Central memory CD8-positive, alpha-beta T cell (primary cell): ENCODE results near the gene ATL3.
A peak's percentile ranks its signal among the peaks of the same experiment; 100 is the strongest.
"Not testable (repeated sequence)": the region's sequence is repeated elsewhere in the genome, so short reads cannot be mapped to it uniquely, and the experiment has no call there.

Source experiments
- ATAC-seq: fragments of 150-1000 bp; cut with Tn5 transposase; replicated peaks from 2 replicates; pipeline ENCODE4 v1.10.0; 2022; ENCODE audit warnings: mild to moderate bottlenecking, moderate FRiP score, moderate number of reproducible peaks; ENCODE audit not compliant: poor library complexity, severe bottlenecking; ENCODE audit errors: extremely low read depth
- DNase-seq, 2 donors: peaks; one replicate each; pipeline ENCODE4 v3.0.0; 2021; ENCODE audit warnings: low spot score in 2 of 2
- H3K27ac Mint-ChIP-seq: one replicate; pipeline ENCODE4 v1.8.0; 2022; ENCODE audit warnings: low read depth, mild to moderate bottlenecking, moderate library complexity, mixed read lengths
- H3K27me3 Mint-ChIP-seq: one replicate; pipeline ENCODE4 v1.8.0; 2022; ENCODE audit warnings: mixed read lengths
- H3K36me3 Mint-ChIP-seq: one replicate; pipeline ENCODE4 v1.8.0; 2022; ENCODE audit warnings: mild to moderate bottlenecking, moderate library complexity, mixed read lengths; ENCODE audit not compliant: insufficient read depth
- H3K4me1 Mint-ChIP-seq: one replicate; pipeline ENCODE4 v1.8.0; 2022; ENCODE audit warnings: mixed read lengths
- H3K4me3 Mint-ChIP-seq: one replicate; pipeline ENCODE4 v1.8.0; 2022; ENCODE audit warnings: mild to moderate bottlenecking, moderate library complexity, mixed read lengths
- H3K9me3 Mint-ChIP-seq: one replicate; pipeline ENCODE4 v1.8.0; 2022; ENCODE audit warnings: mixed read lengths

ATL3 gene

GRCh38 chr11:63698976-63699733 is 28.0 kb upstream of the ATL3 start:
- Mint-ChIP-seq H3K36me3 (peaks cover 3% of the 10 kb centered on the region), H3K27me3 (no peaks in the 10 kb centered on the region), H3K27ac (no peak overlapping the region), H3K9me3 (no peaks in the 10 kb centered on the region), H3K4me3 (no peak overlapping the region), H3K4me1 (peaks cover 15% of the 10 kb centered on the region)
- ATAC-seq (no peak), DNase-seq (no peak)

- DNase-seq, result no peak
- H3K4me1 Mint-ChIP-seq, result peaks cover 15% of the 10 kb centered on the region
- no peak overlapping the region for H3K4me3 Mint-ChIP-seq
- no peaks in the 10 kb centered on the region for H3K27me3 Mint-ChIP-seq
- ATAC-seq, result no peak
- H3K36me3 Mint-ChIP-seq, result peaks cover 3% of the 10 kb centered on the region
- H3K9me3 Mint-ChIP-seq, result no peaks in the 10 kb centered on the region
- H3K27ac Mint-ChIP-seq, result no peak overlapping the region
Measured at GRCh38 chr11:63694596-63694995, 23.4 kb upstream of the ATL3 start.

GRCh38 chr11:63687845-63688244 is 16.7 kb upstream of the ATL3 start:
- H3K27ac Mint-ChIP-seq, result no peak overlapping the region
- H3K4me3 Mint-ChIP-seq, result no peak overlapping the region
- no peak for DNase-seq

GRCh38 chr11:63686926-63687325 is 15.8 kb upstream of the ATL3 start:
- DNase-seq, result no peak
- Mint-ChIP-seq H3K4me1 (peaks cover 22% of the 10 kb centered on the region), H3K4me3 (no peak overlapping the region), H3K27me3 (no peaks in the 10 kb centered on the region), H3K27ac (no peak overlapping the region), H3K36me3 (peaks cover 3% of the 10 kb centered on the region), H3K9me3 (no peaks in the 10 kb centered on the region)
- ATAC-seq, result no peak

More at GRCh38 chr11:63687845-63688244, 16.7 kb upstream of the ATL3 start:
- Mint-ChIP-seq H3K4me1 (peaks cover 13% of the 10 kb centered on the region), H3K9me3 (no peaks in the 10 kb centered on the region), H3K27me3 (no peaks in the 10 kb centered on the region), H3K36me3 (no peaks in the 10 kb centered on the region)
- no peak for ATAC-seq

GRCh38 chr11:63685158-63685721 is 14.1 kb upstream of the ATL3 start:
- H3K4me1 Mint-ChIP-seq, result peaks cover 23% of the 10 kb centered on the region
- not testable (repeated sequence) for H3K36me3 Mint-ChIP-seq, DNase-seq, H3K27me3 Mint-ChIP-seq, H3K27ac Mint-ChIP-seq, H3K4me3 Mint-ChIP-seq, H3K9me3 Mint-ChIP-seq, ATAC-seq

- H3K4me3 Mint-ChIP-seq, result peak overlapping the region; percentile 86
- no peaks in the 10 kb centered on the region for H3K27me3 Mint-ChIP-seq
- no peaks in the 10 kb centered on the region for H3K9me3 Mint-ChIP-seq
- ATAC-seq, result no peak
- H3K36me3 Mint-ChIP-seq, result peaks cover 9% of the 10 kb centered on the region
- no peak for DNase-seq
- H3K4me1 Mint-ChIP-seq, result peaks cover 23% of the 10 kb centered on the region
- H3K27ac Mint-ChIP-seq, result no peak overlapping the region
Measured at GRCh38 chr11:63683133-63683991, 12.2 kb upstream of the ATL3 start.

- H3K9me3 Mint-ChIP-seq, result no peaks in the 10 kb centered on the region
- ATAC-seq (peak; percentile 31), DNase-seq (no peak)
- H3K27me3 Mint-ChIP-seq, result no peaks in the 10 kb centered on the region
- H3K4me3 Mint-ChIP-seq, result peak overlapping the region; percentile 86
- H3K36me3 Mint-ChIP-seq, result peaks cover 9% of the 10 kb centered on the region
- H3K4me1 Mint-ChIP-seq, result peaks cover 23% of the 10 kb centered on the region
- H3K27ac Mint-ChIP-seq, result peak overlapping the region; percentile 75
Measured at GRCh38 chr11:63682066-63683021, 11.2 kb upstream of the ATL3 start.

GRCh38 chr11:63681321-63682065 is 10.3 kb upstream of the ATL3 start, which contains the start of gene RTN3:
RTN3 (plus strand) TSS chr11:63681500; CDS start chr11:63681637, 137 bp downstream.
- no peaks in the 10 kb centered on the region for H3K9me3 Mint-ChIP-seq
- H3K4me1 Mint-ChIP-seq, result peaks cover 23% of the 10 kb centered on the region
- DNase-seq (peak; percentile 95 to 96), ATAC-seq (peak; percentile 93)
- peak within 1 kb of the TSS; percentile 86 for H3K4me3 Mint-ChIP-seq
- H3K27ac Mint-ChIP-seq, result peak within 1 kb of the TSS; percentile 75
- H3K36me3 Mint-ChIP-seq, result peaks cover 9% of the 10 kb centered on the region
- no peaks in the 10 kb centered on the region for H3K27me3 Mint-ChIP-seq

- Mint-ChIP-seq H3K36me3 (peaks cover 9% of the 10 kb centered on the region), H3K4me1 (peaks cover 23% of the 10 kb centered on the region), H3K9me3 (no peaks in the 10 kb centered on the region), H3K4me3 (peak overlapping the region; percentile 86), H3K27me3 (no peaks in the 10 kb centered on the region), H3K27ac (peak overlapping the region; percentile 75)
- no peak for ATAC-seq
- no peak for DNase-seq
Measured at GRCh38 chr11:63680834-63681320, 9.7 kb upstream of the ATL3 start.

- Mint-ChIP-seq H3K27ac (no peak overlapping the region), H3K27me3 (no peaks in the 10 kb centered on the region), H3K9me3 (no peaks in the 10 kb centered on the region), H3K4me1 (peaks cover 14% of the 10 kb centered on the region), H3K36me3 (no peaks in the 10 kb centered on the region), H3K4me3 (no peak overlapping the region)
- DNase-seq, result no peak
- ATAC-seq, result no peak
Measured at GRCh38 chr11:63673579-63673978, 2.4 kb upstream of the ATL3 start.

GRCh38 chr11:63672936-63673539 is 1.9 kb upstream of the ATL3 start:
- Mint-ChIP-seq H3K4me1 (peaks cover 18% of the 10 kb centered on the region), H3K27me3 (no peaks in the 10 kb centered on the region), H3K9me3 (no peaks in the 10 kb centered on the region), H3K36me3 (no peaks in the 10 kb centered on the region), H3K27ac (no peak overlapping the region), H3K4me3 (peak overlapping the region; percentile 31)
- DNase-seq (no peak), ATAC-seq (no peak)
